ENCODE data around the gene MAD1L1. TPM values are rescaled to one million over a fixed set of nuclear protein-coding genes. Genes with fewer than 3 reads are reported as not detected.

MAD1L1 gene
- total and polyA plus RNA-seq, 2 donors (not counting 1 experiment from before 2014, with no cell fraction given), result 9.8 to 29.4 TPM

GRCh38 chr7:2209961-2210323 lies 22.8 kb downstream of the MAD1L1 start:
- H3K4me2 ChIP-seq (ENCODE audit: extremely low read depth, insufficient read depth, low read length), result no peak overlapping the region
- no peak overlapping the region for H3K27ac ChIP-seq (ENCODE audit: insufficient read depth, low read length)
- no peaks in the 10 kb centered on the region for H3K79me2 ChIP-seq (ENCODE audit: control insufficient read depth, insufficient read depth, low read length)
- no peaks in the 10 kb centered on the region for H3K9me3 ChIP-seq (ENCODE audit: control insufficient read depth, insufficient read depth, low read depth, low read length)
- H4K20me1 ChIP-seq (ENCODE audit: control insufficient read depth, extremely low read depth, insufficient read depth, low read length), result no peaks in the 10 kb centered on the region
- no peak overlapping the region for H3K4me3 ChIP-seq (replicated peaks in 1 of 4; ENCODE audit: control extremely low read depth in 1 of 4, insufficient read depth in 1 of 4, low read depth in 3 of 4, low read length in 4 of 4)
- H3K36me3 ChIP-seq (ENCODE audit: control insufficient read depth, insufficient read depth, low read length), result peaks cover 11% of the 10 kb centered on the region
- H3K9ac ChIP-seq (ENCODE audit: insufficient read depth, low read length), result no peak overlapping the region
- H3K4me1 ChIP-seq (ENCODE audit: control insufficient read depth, extremely low read depth, insufficient read depth, low read length), result no peaks in the 10 kb centered on the region
- TF ChIP-seq EZH2 (IDR thresholded peaks at IDR 0.05; ENCODE audit: low read length, missing control alignments), result no peak
- TF ChIP-seq, protein P1, sequence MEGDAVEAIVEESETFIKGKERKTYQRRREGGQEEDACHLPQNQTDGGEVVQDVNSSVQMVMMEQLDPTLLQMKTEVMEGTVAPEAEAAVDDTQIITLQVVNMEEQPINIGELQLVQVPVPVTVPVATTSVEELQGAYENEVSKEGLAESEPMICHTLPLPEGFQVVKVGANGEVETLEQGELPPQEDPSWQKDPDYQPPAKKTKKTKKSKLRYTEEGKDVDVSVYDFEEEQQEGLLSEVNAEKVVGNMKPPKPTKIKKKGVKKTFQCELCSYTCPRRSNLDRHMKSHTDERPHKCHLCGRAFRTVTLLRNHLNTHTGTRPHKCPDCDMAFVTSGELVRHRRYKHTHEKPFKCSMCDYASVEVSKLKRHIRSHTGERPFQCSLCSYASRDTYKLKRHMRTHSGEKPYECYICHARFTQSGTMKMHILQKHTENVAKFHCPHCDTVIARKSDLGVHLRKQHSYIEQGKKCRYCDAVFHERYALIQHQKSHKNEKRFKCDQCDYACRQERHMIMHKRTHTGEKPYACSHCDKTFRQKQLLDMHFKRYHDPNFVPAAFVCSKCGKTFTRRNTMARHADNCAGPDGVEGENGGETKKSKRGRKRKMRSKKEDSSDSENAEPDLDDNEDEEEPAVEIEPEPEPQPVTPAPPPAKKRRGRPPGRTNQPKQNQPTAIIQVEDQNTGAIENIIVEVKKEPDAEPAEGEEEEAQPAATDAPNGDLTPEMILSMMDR (conservative IDR thresholded peaks at IDR 0.05 in 1 of 2, IDR thresholded peaks at IDR 0.05 in 1 of 2; ENCODE audit: low read depth in 1 of 2, low read length in 2 of 2), result no peak
- DNase-seq (ENCODE audit: low read depth in 2 of 2), result no peak
- no peak overlapping the region for H2AFZ ChIP-seq (ENCODE audit: low read length)
- H3K27me3 ChIP-seq (ENCODE audit: control insufficient read depth, insufficient read depth, low read length), result no peaks in the 10 kb centered on the region

- Histone ChIP-seq H3K27ac (ENCODE audit: insufficient read depth, low read length) (no peak overlapping the region), H3K4me2 (ENCODE audit: extremely low read depth, insufficient read depth, low read length) (no peak overlapping the region), H3K27me3 (ENCODE audit: control insufficient read depth, insufficient read depth, low read length) (no peaks in the 10 kb centered on the region), H3K9ac (ENCODE audit: insufficient read depth, low read length) (no peak overlapping the region), H2AFZ (ENCODE audit: low read length) (no peak overlapping the region), H4K20me1 (ENCODE audit: control insufficient read depth, extremely low read depth, insufficient read depth, low read length) (no peaks in the 10 kb centered on the region), H3K36me3 (ENCODE audit: control insufficient read depth, insufficient read depth, low read length) (peaks cover 11% of the 10 kb centered on the region), H3K4me1 (ENCODE audit: control insufficient read depth, extremely low read depth, insufficient read depth, low read length) (peaks cover 4% of the 10 kb centered on the region), H3K9me3 (ENCODE audit: control insufficient read depth, insufficient read depth, low read depth, low read length) (no peaks in the 10 kb centered on the region), H3K79me2 (ENCODE audit: control insufficient read depth, insufficient read depth, low read length) (no peaks in the 10 kb centered on the region), H3K4me3 (replicated peaks in 1 of 4; ENCODE audit: control extremely low read depth in 1 of 4, insufficient read depth in 1 of 4, low read depth in 3 of 4, low read length in 4 of 4) (no peak overlapping the region)
- DNase-seq (ENCODE audit: low read depth in 2 of 2), result peak; percentile 57 to 75
- no peak for TF ChIP-seq EZH2 (IDR thresholded peaks at IDR 0.05; ENCODE audit: low read length, missing control alignments)
- TF ChIP-seq, protein P1 (conservative IDR thresholded peaks at IDR 0.05 in 1 of 2, IDR thresholded peaks at IDR 0.05 in 1 of 2; ENCODE audit: low read depth in 1 of 2, low read length in 2 of 2), result peak; percentile 84 to 85
Measured at GRCh38 chr7:2209146-2209960, 23.4 kb downstream of the MAD1L1 start.

DNA sequence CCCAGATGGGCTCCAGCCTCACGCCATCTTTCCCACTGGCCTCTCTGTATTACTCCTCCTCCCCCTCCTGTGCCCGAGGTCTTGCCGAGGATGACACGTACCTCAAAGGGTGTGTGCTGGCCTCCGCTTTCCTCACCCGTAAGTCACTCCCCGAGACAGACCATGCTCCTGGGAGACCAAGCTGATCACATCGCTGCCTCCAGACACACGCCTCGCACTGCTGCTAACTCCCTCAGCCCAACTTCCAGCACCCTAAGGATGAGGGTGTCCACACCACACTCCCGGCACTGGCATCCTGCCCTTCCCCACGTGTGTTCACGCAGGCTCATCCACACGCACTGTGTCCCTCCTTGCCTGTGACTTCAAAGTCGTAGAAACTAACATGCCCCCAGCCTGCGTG lies 24.0 kb downstream of the MAD1L1 start:
- no peaks in the 10 kb centered on the region for H3K27me3 ChIP-seq (ENCODE audit: control insufficient read depth, insufficient read depth, low read length)
- H2AFZ ChIP-seq (ENCODE audit: low read length), result no peak overlapping the region
- no peak overlapping the region for H3K27ac ChIP-seq (ENCODE audit: insufficient read depth, low read length)
- no peaks in the 10 kb centered on the region for H3K9me3 ChIP-seq (ENCODE audit: control insufficient read depth, insufficient read depth, low read depth, low read length)
- no peak overlapping the region for H3K9ac ChIP-seq (ENCODE audit: insufficient read depth, low read length)
- TF ChIP-seq EZH2 (IDR thresholded peaks at IDR 0.05; ENCODE audit: low read length, missing control alignments), result no peak
- TF ChIP-seq, protein P1 (conservative IDR thresholded peaks at IDR 0.05 in 1 of 2, IDR thresholded peaks at IDR 0.05 in 1 of 2; ENCODE audit: low read depth in 1 of 2, low read length in 2 of 2), result no peak
- H3K79me2 ChIP-seq (ENCODE audit: control insufficient read depth, insufficient read depth, low read length), result no peaks in the 10 kb centered on the region
- H3K4me2 ChIP-seq (ENCODE audit: extremely low read depth, insufficient read depth, low read length), result no peak overlapping the region
- no peak for DNase-seq (ENCODE audit: low read depth in 2 of 2)
- H3K4me3 ChIP-seq (replicated peaks in 1 of 4; ENCODE audit: control extremely low read depth in 1 of 4, insufficient read depth in 1 of 4, low read depth in 3 of 4, low read length in 4 of 4), result no peak overlapping the region
- H3K36me3 ChIP-seq (ENCODE audit: control insufficient read depth, insufficient read depth, low read length), result peaks cover 8% of the 10 kb centered on the region
- no peaks in the 10 kb centered on the region for H4K20me1 ChIP-seq (ENCODE audit: control insufficient read depth, extremely low read depth, insufficient read depth, low read length)
- H3K4me1 ChIP-seq (ENCODE audit: control insufficient read depth, extremely low read depth, insufficient read depth, low read length), result peaks cover 6% of the 10 kb centered on the region

Measured in fibroblast of lung (primary cell).